Type B pancreatic cell (in vitro differentiated cells): ENCODE data around the gene COL6A1. TPM values are rescaled to one million over a fixed set of nuclear protein-coding genes. Genes with fewer than 3 reads are reported as not detected.
A peak's percentile ranks its signal among the peaks of the same experiment; 100 is the strongest.

Experiments
- DNase-seq: peaks from one replicate; pipeline ENCODE4 v3.0.0; 2021; ENCODE audit warnings: mixed read lengths; ENCODE audit not compliant: unreplicated experiment; ENCODE audit errors: extremely low spot score
- H3K27ac Mint-ChIP-seq: 2 replicates; pipeline ENCODE4 v1.8.0; 2021; ENCODE audit warnings: mild to moderate bottlenecking, mixed read lengths
- H3K27me3 Mint-ChIP-seq: 2 replicates; pipeline ENCODE4 v1.8.0; 2021; ENCODE audit warnings: mixed read lengths
- H3K36me3 Mint-ChIP-seq: 2 replicates; pipeline ENCODE4 v1.8.0; 2021; ENCODE audit warnings: mixed read lengths
- H3K4me1 Mint-ChIP-seq: one replicate; pipeline ENCODE4 v1.8.0; 2021; ENCODE audit warnings: mixed read lengths; ENCODE audit not compliant: unreplicated experiment
- H3K4me3 Mint-ChIP-seq: 2 replicates; pipeline ENCODE4 v1.8.0; 2021; ENCODE audit warnings: mild to moderate bottlenecking, mixed read lengths
- H3K9me3 Mint-ChIP-seq: 2 replicates; pipeline ENCODE4 v1.8.0; 2021; ENCODE audit warnings: mixed read lengths
- CTCF ChIP-seq: fragments of 200-600 bp; sonication (generic); conservative IDR thresholded peaks from 2 replicates; pipeline ENCODE4 v1.5.0; 2021; ENCODE audit warnings: antibody characterized with exemption, mild to moderate bottlenecking
- total RNA-seq: library from RNA; stranded (reverse); gene quantifications from 2 replicates; pipeline ENCODE4 v1.2.1, GENCODE V29; 2021; ENCODE audit warnings: low replicate concordance

The COL6A1 gene
- total RNA-seq, 1 donor from 2014 or later = 167 TPM

GRCh38 chr21:45994759-45995685 is 13.5 kb downstream of the COL6A1 start:
- no peaks in the 10 kb centered on the region for H3K36me3 Mint-ChIP-seq
- H3K4me1 Mint-ChIP-seq = no peaks in the 10 kb centered on the region
- no peaks in the 10 kb centered on the region for H3K9me3 Mint-ChIP-seq
- no peak overlapping the region for H3K27ac Mint-ChIP-seq
- H3K27me3 Mint-ChIP-seq = no peaks in the 10 kb centered on the region
- TF ChIP-seq CTCF = no peak
- H3K4me3 Mint-ChIP-seq = no peak overlapping the region
- DNase-seq = peak; percentile 67

- Mint-ChIP-seq H3K4me1 (no peaks in the 10 kb centered on the region), H3K36me3 (no peaks in the 10 kb centered on the region), H3K4me3 (no peak overlapping the region), H3K9me3 (no peaks in the 10 kb centered on the region), H3K27ac (no peak overlapping the region), H3K27me3 (no peaks in the 10 kb centered on the region)
- TF ChIP-seq CTCF = no peak
- no peak for DNase-seq
These were observed 14.2 kb downstream of the COL6A1 start for GRCh38 chr21:45995686-45996179.

- no peak overlapping the region for H3K27ac Mint-ChIP-seq
- no peaks in the 10 kb centered on the region for H3K27me3 Mint-ChIP-seq
- TF ChIP-seq CTCF = no peak
- H3K4me3 Mint-ChIP-seq = no peak overlapping the region
- no peaks in the 10 kb centered on the region for H3K9me3 Mint-ChIP-seq
- no peaks in the 10 kb centered on the region for H3K4me1 Mint-ChIP-seq
- DNase-seq = no peak
- H3K36me3 Mint-ChIP-seq = no peaks in the 10 kb centered on the region
These were observed 15.0 kb downstream of the COL6A1 start for GRCh38 chr21:45996311-45997204.

GRCh38 chr21:45997205-45997494 is 15.6 kb downstream of the COL6A1 start:
- Mint-ChIP-seq H3K4me1 (no peaks in the 10 kb centered on the region), H3K27me3 (no peaks in the 10 kb centered on the region), H3K9me3 (no peaks in the 10 kb centered on the region), H3K36me3 (no peaks in the 10 kb centered on the region), H3K4me3 (no peak overlapping the region), H3K27ac (no peak overlapping the region)
- no peak for TF ChIP-seq CTCF
- DNase-seq = no peak

GRCh38 chr21:45997495-45998275 is 16.1 kb downstream of the COL6A1 start:
- Mint-ChIP-seq H3K4me3 (no peak overlapping the region), H3K9me3 (no peaks in the 10 kb centered on the region), H3K27me3 (no peaks in the 10 kb centered on the region), H3K4me1 (no peaks in the 10 kb centered on the region), H3K27ac (no peak overlapping the region), H3K36me3 (no peaks in the 10 kb centered on the region)
- no peak for TF ChIP-seq CTCF
- DNase-seq = no peak
